Erythroblast (primary cell): ENCODE data around the gene GALNT7.

ENCODE experiments used
- GATA1 ChIP-seq: IDR thresholded peaks from 2 replicates; pipeline ENCODE4 v1.6.1; 2011; ENCODE audit warnings: low read depth, mild to moderate bottlenecking, control low read depth, low read length, moderate library complexity
- POLR2A ChIP-seq: IDR thresholded peaks from 2 replicates; pipeline ENCODE4 v1.6.1; 2011; ENCODE audit warnings: mild to moderate bottlenecking, low read length

DNA sequence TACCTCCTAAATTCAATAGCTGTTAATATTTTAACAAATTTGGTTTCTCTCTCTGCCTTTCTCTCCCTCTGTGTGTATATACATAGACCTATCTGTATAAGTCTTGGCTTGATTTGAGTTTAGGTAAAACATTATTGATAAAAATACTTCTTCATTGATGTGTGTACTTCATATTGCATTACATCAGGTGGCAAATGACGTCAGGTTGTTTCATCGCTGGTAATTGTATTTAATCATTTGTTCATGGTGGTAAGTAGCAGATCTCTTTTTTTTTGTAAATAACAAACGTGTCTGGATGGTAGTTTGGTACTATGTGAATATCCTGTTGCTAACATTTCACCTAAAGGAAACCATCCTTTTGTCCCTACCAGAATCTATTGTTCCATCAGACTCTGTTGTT is 55.1 kb downstream of the GALNT7 start:
- TF ChIP-seq POLR2A (no peak), GATA1 (no peak)
